Measurements from ENCODE around the gene ZNF580. TPM values are rescaled to one million over a fixed set of nuclear protein-coding genes. Genes with fewer than 3 reads are reported as not detected.

Gene ZNF580
- total RNA-seq, 1 donor from 2014 or later: 37.4 TPM

DNA sequence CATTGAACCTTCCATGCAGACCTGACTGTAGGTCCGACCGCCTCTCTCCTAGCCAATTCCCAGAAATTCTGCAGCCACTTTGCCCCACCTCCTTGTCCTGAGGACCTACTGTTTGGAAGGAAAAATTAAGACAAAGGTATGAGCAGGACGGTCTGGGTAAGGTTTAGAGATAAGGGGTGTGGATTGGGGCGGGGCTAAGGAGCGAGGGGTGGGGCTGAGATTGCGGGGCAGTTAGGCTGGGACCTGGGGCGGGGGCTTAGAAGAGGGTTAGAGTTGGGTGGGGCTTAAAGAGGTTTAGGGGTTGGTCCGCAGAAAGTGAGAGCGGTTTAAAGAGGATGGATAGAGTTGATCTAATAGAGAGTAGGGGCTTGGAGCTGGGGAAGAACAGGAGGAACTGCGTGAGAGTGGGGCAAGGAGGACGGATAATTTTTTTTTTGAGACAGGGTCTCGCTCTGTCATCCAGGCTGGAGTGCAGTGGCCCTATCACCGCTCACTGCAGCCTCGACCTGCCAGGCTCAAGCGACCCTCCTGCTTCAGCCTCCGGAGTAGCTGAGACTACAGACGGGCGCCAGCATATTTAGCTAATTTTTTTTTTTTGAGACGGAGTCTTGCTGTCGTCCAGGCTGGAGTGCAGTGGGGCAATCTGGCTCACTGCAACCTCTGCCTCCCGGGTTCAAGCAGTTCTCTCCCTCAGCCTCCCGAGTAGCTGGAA lies 37.1 kb upstream of the ZNF580 start:
- Mint-ChIP-seq H3K36me3 (peaks cover 18% of the 10 kb centered on the region), H3K27ac (peak overlapping the region; percentile 53), H3K27me3 (no peaks in the 10 kb centered on the region), H3K4me1 (ENCODE audit: unreplicated experiment) (peaks cover 30% of the 10 kb centered on the region), H3K9me3 (no peaks in the 10 kb centered on the region), H3K4me3 (peak overlapping the region; percentile 61)
- TF ChIP-seq, protein P1, sequence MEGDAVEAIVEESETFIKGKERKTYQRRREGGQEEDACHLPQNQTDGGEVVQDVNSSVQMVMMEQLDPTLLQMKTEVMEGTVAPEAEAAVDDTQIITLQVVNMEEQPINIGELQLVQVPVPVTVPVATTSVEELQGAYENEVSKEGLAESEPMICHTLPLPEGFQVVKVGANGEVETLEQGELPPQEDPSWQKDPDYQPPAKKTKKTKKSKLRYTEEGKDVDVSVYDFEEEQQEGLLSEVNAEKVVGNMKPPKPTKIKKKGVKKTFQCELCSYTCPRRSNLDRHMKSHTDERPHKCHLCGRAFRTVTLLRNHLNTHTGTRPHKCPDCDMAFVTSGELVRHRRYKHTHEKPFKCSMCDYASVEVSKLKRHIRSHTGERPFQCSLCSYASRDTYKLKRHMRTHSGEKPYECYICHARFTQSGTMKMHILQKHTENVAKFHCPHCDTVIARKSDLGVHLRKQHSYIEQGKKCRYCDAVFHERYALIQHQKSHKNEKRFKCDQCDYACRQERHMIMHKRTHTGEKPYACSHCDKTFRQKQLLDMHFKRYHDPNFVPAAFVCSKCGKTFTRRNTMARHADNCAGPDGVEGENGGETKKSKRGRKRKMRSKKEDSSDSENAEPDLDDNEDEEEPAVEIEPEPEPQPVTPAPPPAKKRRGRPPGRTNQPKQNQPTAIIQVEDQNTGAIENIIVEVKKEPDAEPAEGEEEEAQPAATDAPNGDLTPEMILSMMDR (conservative IDR thresholded peaks at IDR 0.05): no peak
- DNase-seq (ENCODE audit: extremely low spot score, unreplicated experiment): no peak

DNA sequence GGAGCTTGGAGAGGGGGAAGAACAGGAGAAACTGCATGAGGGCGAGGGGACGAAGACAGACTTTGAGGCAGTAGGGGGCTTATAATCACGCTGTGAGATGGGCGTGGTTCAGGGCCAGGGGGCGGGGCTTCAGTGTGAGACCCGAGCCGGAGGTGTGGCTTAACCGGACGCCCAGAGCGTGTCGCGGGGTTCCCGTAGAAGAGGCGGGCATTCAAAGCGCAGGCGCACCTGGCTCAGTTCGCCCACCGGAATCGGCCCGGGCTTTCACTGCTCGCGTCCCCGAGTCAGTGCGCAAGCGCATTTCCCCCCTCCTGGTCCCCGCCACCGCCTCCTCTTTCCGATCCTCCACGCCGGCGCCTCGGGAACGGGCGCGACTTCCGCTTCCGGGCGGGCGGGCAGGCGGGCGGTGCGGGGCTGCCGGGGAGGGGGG lies 35.6 kb upstream of the ZNF580 start:
- Mint-ChIP-seq H3K27me3 (no peaks in the 10 kb centered on the region), H3K36me3 (peaks cover 24% of the 10 kb centered on the region), H3K4me1 (ENCODE audit: unreplicated experiment) (peaks cover 27% of the 10 kb centered on the region), H3K4me3 (peak overlapping the region; percentile 93), H3K9me3 (no peaks in the 10 kb centered on the region), H3K27ac (peak overlapping the region; percentile 97)
- DNase-seq (ENCODE audit: extremely low spot score, unreplicated experiment): peak; percentile 99
- TF ChIP-seq, protein P1 (conservative IDR thresholded peaks at IDR 0.05): no peak

DNA sequence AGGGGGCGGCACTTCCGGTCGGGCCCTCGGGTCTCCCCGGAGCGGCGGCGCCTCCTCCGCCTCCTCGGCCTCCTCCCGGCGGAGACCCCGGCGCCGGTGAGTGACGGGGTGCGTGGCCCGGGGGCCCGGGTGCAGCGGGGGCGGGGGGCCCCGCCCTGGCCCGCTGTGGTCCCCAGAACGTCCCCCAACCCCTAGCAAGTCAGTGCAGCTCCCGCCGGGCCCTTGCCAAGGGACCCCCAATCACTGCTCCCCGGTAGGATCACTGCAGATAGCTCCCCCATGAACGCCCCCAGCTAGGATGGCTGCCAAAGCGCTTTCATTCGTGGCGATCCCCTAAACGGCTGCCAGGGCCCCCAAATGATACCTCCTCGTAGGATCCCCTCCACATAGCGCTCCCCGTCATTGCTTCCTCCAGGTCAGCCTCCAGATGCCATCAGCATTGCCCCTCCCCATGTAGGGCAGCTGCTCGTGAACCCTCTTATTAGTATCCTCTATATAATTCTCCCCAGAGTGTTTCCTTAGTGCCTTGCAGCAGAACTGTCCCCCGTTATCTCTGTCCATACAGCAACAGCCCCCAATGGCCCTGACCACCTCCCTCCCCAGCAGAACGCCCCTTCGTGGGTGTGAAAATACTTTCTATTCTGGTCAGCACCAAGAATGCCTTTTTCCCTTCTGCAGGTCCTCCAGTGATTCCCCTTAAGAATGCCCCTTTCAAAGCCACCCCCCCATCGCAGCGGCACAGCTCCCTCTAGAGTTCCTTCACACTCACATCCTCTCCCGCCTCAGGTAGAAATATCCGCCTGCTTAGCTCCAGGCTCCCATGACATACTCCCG lies 34.9 kb upstream of the ZNF580 start, which contains the start of gene ZNF865:
ZNF865 (plus strand) TSS at position 11 of the 834 bp plus-strand sequence. CDS start 7,972 bp downstream, outside the sequence.
- H3K9me3 Mint-ChIP-seq: no peaks in the 10 kb centered on the region
- peak within 1 kb of the TSS; percentile 97 for H3K27ac Mint-ChIP-seq
- no peak for DNase-seq (ENCODE audit: extremely low spot score, unreplicated experiment)
- peaks cover 28% of the 10 kb centered on the region for H3K36me3 Mint-ChIP-seq
- peak within 1 kb of the TSS; percentile 99 for H3K4me3 Mint-ChIP-seq
- peaks cover 27% of the 10 kb centered on the region for H3K4me1 Mint-ChIP-seq (ENCODE audit: unreplicated experiment)
- TF ChIP-seq, protein P1 (conservative IDR thresholded peaks at IDR 0.05): peak; percentile 78
- no peaks in the 10 kb centered on the region for H3K27me3 Mint-ChIP-seq

DNA sequence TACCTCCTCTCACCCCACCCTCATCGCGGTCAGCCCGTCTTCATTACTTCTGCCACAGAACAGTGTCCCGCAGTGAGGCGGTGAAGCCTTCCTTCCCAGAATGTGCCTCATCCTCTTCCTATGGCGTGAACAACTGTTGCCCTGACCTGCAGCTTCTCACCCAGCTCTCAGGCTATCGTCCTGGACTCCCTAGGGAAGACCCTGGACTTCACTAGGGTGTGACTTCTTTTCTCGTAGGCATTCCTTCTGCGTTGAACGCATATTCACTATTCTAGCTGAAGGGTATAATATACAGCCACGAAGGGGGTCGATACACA lies 34.4 kb upstream of the ZNF580 start:
- Mint-ChIP-seq H3K9me3 (no peaks in the 10 kb centered on the region), H3K27ac (peak overlapping the region; percentile 97), H3K36me3 (peaks cover 30% of the 10 kb centered on the region)

GRCh38 chr19:55606817-55607216 lies 34.0 kb upstream of the ZNF580 start:
- Mint-ChIP-seq H3K9me3 (no peaks in the 10 kb centered on the region), H3K27me3 (no peaks in the 10 kb centered on the region)
- no peak for DNase-seq (ENCODE audit: extremely low spot score, unreplicated experiment)

More for the DNA sequence above, 34.4 kb upstream of the ZNF580 start:
- no peak for DNase-seq (ENCODE audit: extremely low spot score, unreplicated experiment)
- H3K4me3 Mint-ChIP-seq: peak overlapping the region; percentile 99
- H3K27me3 Mint-ChIP-seq: no peaks in the 10 kb centered on the region
- TF ChIP-seq, protein P1 (conservative IDR thresholded peaks at IDR 0.05): peak; percentile 1
- peaks cover 21% of the 10 kb centered on the region for H3K4me1 Mint-ChIP-seq (ENCODE audit: unreplicated experiment)

More at GRCh38 chr19:55606817-55607216, 34.0 kb upstream of the ZNF580 start:
- H3K27ac Mint-ChIP-seq: peak overlapping the region; percentile 97
- H3K4me3 Mint-ChIP-seq: peak overlapping the region; percentile 99
- H3K36me3 Mint-ChIP-seq: peaks cover 30% of the 10 kb centered on the region
- H3K4me1 Mint-ChIP-seq (ENCODE audit: unreplicated experiment): peaks cover 17% of the 10 kb centered on the region
- TF ChIP-seq, protein P1 (conservative IDR thresholded peaks at IDR 0.05): no peak

Data from type B pancreatic cell (in vitro differentiated cells).